Naive thymus-derived CD8-positive, alpha-beta T cell (primary cell): ENCODE measurements around the gene PGAM1. TPM values are rescaled to one million over a fixed set of nuclear protein-coding genes. Genes with fewer than 3 reads are reported as not detected.

Source experiments
- polyA plus RNA-seq, 3 donors: library from polyadenylated mRNA; unstranded; fragments of 300-500 nt; fragmentation: Illumina TruSeq; gene quantifications; one replicate each; pipeline ENCODE4 v1.2.3, GENCODE V29; 2021
- total RNA-seq, 8 experiments: library from RNA in 2 of 8; stranded (reverse) in 2 of 8; gene quantifications; one replicate each; pipeline ENCODE4 v1.2.3 and lab custom pipeline; 2021 to 2026

The PGAM1 gene
- total and polyA plus RNA-seq, 5 experiments from 2014 or later, result 69.6 to 222 (median 191) TPM

Other genes with a start within 250 kb of the PGAM1 start
- gene SLIT1, start 240.2 kb upstream of the PGAM1 start, total RNA-seq, result under 1 TPM; 0.11 to 0.26 TPM
- gene SLIT1, start 240.2 kb upstream of the PGAM1 start, polyA plus RNA-seq, result under 1 TPM in 1 of 3 donors, not detected in 2; 0.05 TPM
- 10 to 100 TPM; 13.7 to 19.0 TPM for gene ARHGAP19, start 133.6 kb upstream of the PGAM1 start, total RNA-seq
- 1 to 10 TPM; 5.3 to 5.6 (median 5.3) TPM for gene ARHGAP19, start 133.6 kb upstream of the PGAM1 start, polyA plus RNA-seq
- 10 to 100 TPM; 18.5 to 19.1 TPM for gene FRAT1, start 106.9 kb upstream of the PGAM1 start, total RNA-seq
- 10 to 100 TPM in 2 of 3 donors, 1 to 10 TPM in 1; 7.5 to 12.8 (median 12.7) TPM for gene FRAT1, start 106.9 kb upstream of the PGAM1 start, polyA plus RNA-seq
- gene FRAT2, start 91.5 kb upstream of the PGAM1 start, total RNA-seq, result 10 to 100 TPM; 29.0 to 30.6 TPM
- gene FRAT2, start 91.5 kb upstream of the PGAM1 start, polyA plus RNA-seq, result 10 to 100 TPM in 2 of 3 donors, 1 to 10 TPM in 1; 9.3 to 27.4 (median 23.6) TPM
- 10 to 100 TPM; 25.5 to 27.2 TPM for gene RRP12, start 24.9 kb upstream of the PGAM1 start, total RNA-seq
- 10 to 100 TPM in 1 of 3 donors, 1 to 10 TPM in 2; 8.0 to 17.3 (median 8.3) TPM for gene RRP12, start 24.9 kb upstream of the PGAM1 start, polyA plus RNA-seq
- gene EXOSC1, start 19.8 kb downstream of the PGAM1 start, total RNA-seq, result 10 to 100 TPM; 46.9 to 50.6 TPM
- gene EXOSC1, start 19.8 kb downstream of the PGAM1 start, polyA plus RNA-seq, result 10 to 100 TPM; 67.4 to 87.0 (median 77.1) TPM
- 10 to 100 TPM; 28.1 to 29.3 TPM for gene ZDHHC16, start 20.0 kb downstream of the PGAM1 start, total RNA-seq
- 10 to 100 TPM; 20.0 to 31.4 (median 25.3) TPM for gene ZDHHC16, start 20.0 kb downstream of the PGAM1 start, polyA plus RNA-seq
- 100 to 1,000 TPM; 106 to 111 TPM for gene MMS19, start 72.2 kb downstream of the PGAM1 start, total RNA-seq
- 10 to 100 TPM; 31.2 to 37.3 (median 32.4) TPM for gene MMS19, start 72.2 kb downstream of the PGAM1 start, polyA plus RNA-seq
- 1 to 10 TPM; 1.6 to 2.7 TPM for gene UBTD1, start 72.7 kb downstream of the PGAM1 start, total RNA-seq
- gene UBTD1, start 72.7 kb downstream of the PGAM1 start, polyA plus RNA-seq, result 1 to 10 TPM; 1.2 to 2.5 (median 1.3) TPM
- gene ANKRD2, start 146.6 kb downstream of the PGAM1 start, total RNA-seq, result not detected
- gene ANKRD2, start 146.6 kb downstream of the PGAM1 start, polyA plus RNA-seq, result not detected
- not detected for gene HOGA1, start 158.2 kb downstream of the PGAM1 start, total RNA-seq
- gene HOGA1, start 158.2 kb downstream of the PGAM1 start, polyA plus RNA-seq, result not detected
- not detected for gene C10orf62, start 163.5 kb downstream of the PGAM1 start, total RNA-seq
- gene C10orf62, start 163.5 kb downstream of the PGAM1 start, polyA plus RNA-seq, result not detected
- 1 to 10 TPM; 1.6 to 3.1 TPM for gene MORN4, start 207.3 kb downstream of the PGAM1 start, total RNA-seq
- gene MORN4, start 207.3 kb downstream of the PGAM1 start, polyA plus RNA-seq, result 1 to 10 TPM; 1.9 to 6.2 (median 4.6) TPM
- 1 to 10 TPM; 8.8 to 9.4 TPM for gene PI4K2A, start 214.5 kb downstream of the PGAM1 start, total RNA-seq
- gene PI4K2A, start 214.5 kb downstream of the PGAM1 start, polyA plus RNA-seq, result 1 to 10 TPM; 6.5 to 8.9 (median 8.3) TPM